Measurements from ENCODE around the gene CNR1.

CNR1 gene

GRCh38 chr6:88143421-88144157 is 22.6 kb downstream of the CNR1 start:
- DNase-seq: no peak

- DNase-seq: no peak
These were observed 23.9 kb downstream of the CNR1 start for GRCh38 chr6:88142297-88142668.

GRCh38 chr6:88141561-88142296 is 24.4 kb downstream of the CNR1 start:
- DNase-seq: no peak

- DNase-seq: no peak
These were observed 28.2 kb downstream of the CNR1 start for GRCh38 chr6:88137915-88138314.

- DNase-seq: no peak
These were observed 30.5 kb downstream of the CNR1 start for GRCh38 chr6:88135578-88136114.

GRCh38 chr6:88134575-88134974 is 31.6 kb downstream of the CNR1 start:
- no peak for DNase-seq

- DNase-seq: no peak
These were observed 32.4 kb downstream of the CNR1 start for GRCh38 chr6:88133718-88134117.

- DNase-seq: no peak
These were observed 41.1 kb downstream of the CNR1 start for GRCh38 chr6:88124925-88125557.

- no peak for DNase-seq
These were observed 45.5 kb downstream of the CNR1 start for GRCh38 chr6:88120635-88121034.

GRCh38 chr6:88119769-88120168 is 46.4 kb downstream of the CNR1 start:
- DNase-seq: no peak

GRCh38 chr6:88116276-88116675 is 49.9 kb downstream of the CNR1 start:
- DNase-seq: no peak

- DNase-seq: no peak
These were observed 50.8 kb downstream of the CNR1 start for GRCh38 chr6:88115307-88115706.

GRCh38 chr6:88114838-88115237 is 51.3 kb downstream of the CNR1 start:
- DNase-seq: no peak

- no peak for DNase-seq
These were observed 54.2 kb downstream of the CNR1 start for GRCh38 chr6:88111991-88112390.

GRCh38 chr6:88107241-88107640 is 58.9 kb downstream of the CNR1 start:
- DNase-seq: no peak

- no peak for DNase-seq
These were observed 60.3 kb downstream of the CNR1 start for GRCh38 chr6:88105741-88106340.
